Measurements from ENCODE around the gene USP17L5.
"Not testable (repeated sequence)": the region's sequence is repeated elsewhere in the genome, so short reads cannot be mapped to it uniquely, and the experiment has no call there.

The USP17L5 gene, protein sequence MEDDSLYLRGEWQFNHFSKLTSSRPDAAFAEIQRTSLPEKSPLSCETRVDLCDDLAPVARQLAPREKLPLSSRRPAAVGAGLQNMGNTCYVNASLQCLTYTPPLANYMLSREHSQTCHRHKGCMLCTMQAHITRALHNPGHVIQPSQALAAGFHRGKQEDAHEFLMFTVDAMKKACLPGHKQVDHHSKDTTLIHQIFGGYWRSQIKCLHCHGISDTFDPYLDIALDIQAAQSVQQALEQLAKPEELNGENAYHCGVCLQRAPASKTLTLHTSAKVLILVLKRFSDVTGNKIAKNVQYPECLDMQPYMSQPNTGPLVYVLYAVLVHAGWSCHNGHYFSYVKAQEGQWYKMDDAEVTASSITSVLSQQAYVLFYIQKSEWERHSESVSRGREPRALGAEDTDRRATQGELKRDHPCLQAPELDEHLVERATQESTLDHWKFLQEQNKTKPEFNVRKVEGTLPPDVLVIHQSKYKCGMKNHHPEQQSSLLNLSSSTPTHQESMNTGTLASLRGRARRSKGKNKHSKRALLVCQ

DNA sequence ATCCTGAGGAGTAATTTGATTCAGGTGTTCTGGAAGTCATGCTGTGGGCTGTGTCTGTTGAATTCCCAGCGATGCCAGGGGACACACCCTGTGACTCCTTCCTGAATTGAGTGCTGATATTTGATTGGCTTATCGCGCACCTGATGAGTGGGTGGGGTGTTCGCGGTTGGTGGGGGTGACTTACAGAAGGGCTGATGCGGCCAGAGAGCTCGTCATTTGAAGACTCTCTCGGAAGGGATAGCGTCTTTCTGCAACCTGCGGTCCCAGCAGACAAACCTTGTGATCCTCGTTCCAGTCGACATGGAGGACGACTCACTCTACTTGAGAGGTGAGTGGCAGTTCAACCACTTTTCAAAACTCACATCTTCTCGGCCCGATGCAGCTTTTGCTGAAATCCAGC is at the start of gene USP17L5:
Gene USP17L5, plus strand, starts transcription at position 301 of the 400 bp plus-strand sequence. Its CDS starts 0 bp downstream, at position 301.
- DNase-seq: not testable (repeated sequence)

DNA sequence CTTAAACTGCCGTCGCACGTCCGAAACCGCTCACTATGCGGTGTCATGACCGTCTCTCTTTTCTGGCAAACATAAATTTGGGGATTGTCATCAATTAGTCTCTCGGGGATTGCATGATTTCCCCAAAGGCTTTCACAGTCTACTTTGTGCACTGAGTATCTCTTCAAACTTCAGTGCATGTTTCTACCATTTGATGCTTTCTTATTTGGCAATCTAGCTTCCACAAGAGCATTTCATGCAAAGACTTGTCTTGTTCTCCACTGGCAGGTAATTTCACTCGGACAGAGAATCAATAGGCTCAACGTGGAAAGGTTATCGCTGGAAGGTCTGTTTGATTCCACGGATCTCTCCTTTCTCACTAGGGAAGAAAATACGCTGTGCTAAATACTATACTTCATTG is 15.0 kb upstream of the USP17L5 start:
- not testable (repeated sequence) for DNase-seq

DNA sequence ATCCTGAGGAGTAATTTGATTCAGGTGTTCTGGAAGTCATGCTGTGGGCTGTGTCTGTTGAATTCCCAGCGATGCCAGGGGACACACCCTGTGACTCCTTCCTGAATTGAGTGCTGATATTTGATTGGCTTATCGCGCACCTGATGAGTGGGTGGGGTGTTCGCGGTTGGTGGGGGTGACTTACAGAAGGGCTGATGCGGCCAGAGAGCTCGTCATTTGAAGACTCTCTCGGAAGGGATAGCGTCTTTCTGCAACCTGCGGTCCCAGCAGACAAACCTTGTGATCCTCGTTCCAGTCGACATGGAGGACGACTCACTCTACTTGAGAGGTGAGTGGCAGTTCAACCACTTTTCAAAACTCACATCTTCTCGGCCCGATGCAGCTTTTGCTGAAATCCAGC is 14.3 kb upstream of the USP17L5 start, which contains the start of gene USP17L24:
Gene USP17L24, plus strand, starts transcription at position 301 of the 400 bp plus-strand sequence. Its CDS starts 0 bp downstream, at position 301.
- DNase-seq: not testable (repeated sequence)

DNA sequence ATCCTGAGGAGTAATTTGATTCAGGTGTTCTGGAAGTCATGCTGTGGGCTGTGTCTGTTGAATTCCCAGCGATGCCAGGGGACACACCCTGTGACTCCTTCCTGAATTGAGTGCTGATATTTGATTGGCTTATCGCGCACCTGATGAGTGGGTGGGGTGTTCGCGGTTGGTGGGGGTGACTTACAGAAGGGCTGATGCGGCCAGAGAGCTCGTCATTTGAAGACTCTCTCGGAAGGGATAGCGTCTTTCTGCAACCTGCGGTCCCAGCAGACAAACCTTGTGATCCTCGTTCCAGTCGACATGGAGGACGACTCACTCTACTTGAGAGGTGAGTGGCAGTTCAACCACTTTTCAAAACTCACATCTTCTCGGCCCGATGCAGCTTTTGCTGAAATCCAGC is 9.6 kb upstream of the USP17L5 start, which contains the start of gene USP17L25:
Gene USP17L25, plus strand, starts transcription at position 301 of the 400 bp plus-strand sequence. Its CDS starts 0 bp downstream, at position 301.
- not testable (repeated sequence) for DNase-seq

DNA sequence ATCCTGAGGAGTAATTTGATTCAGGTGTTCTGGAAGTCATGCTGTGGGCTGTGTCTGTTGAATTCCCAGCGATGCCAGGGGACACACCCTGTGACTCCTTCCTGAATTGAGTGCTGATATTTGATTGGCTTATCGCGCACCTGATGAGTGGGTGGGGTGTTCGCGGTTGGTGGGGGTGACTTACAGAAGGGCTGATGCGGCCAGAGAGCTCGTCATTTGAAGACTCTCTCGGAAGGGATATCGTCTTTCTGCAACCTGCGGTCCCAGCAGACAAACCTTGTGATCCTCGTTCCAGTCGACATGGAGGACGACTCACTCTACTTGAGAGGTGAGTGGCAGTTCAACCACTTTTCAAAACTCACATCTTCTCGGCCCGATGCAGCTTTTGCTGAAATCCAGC is 4.8 kb upstream of the USP17L5 start, which contains the start of gene USP17L26:
Gene USP17L26, plus strand, starts transcription at position 301 of the 400 bp plus-strand sequence. Its CDS starts 0 bp downstream, at position 301.
- not testable (repeated sequence) for DNase-seq

DNA sequence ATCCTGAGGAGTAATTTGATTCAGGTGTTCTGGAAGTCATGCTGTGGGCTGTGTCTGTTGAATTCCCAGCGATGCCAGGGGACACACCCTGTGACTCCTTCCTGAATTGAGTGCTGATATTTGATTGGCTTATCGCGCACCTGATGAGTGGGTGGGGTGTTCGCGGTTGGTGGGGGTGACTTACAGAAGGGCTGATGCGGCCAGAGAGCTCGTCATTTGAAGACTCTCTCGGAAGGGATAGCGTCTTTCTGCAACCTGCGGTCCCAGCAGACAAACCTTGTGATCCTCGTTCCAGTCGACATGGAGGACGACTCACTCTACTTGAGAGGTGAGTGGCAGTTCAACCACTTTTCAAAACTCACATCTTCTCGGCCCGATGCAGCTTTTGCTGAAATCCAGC is 4.6 kb downstream of the USP17L5 start, which contains the start of gene USP17L27:
Gene USP17L27, plus strand, starts transcription at position 301 of the 400 bp plus-strand sequence. Its CDS starts 0 bp downstream, at position 301.
- not testable (repeated sequence) for DNase-seq

DNA sequence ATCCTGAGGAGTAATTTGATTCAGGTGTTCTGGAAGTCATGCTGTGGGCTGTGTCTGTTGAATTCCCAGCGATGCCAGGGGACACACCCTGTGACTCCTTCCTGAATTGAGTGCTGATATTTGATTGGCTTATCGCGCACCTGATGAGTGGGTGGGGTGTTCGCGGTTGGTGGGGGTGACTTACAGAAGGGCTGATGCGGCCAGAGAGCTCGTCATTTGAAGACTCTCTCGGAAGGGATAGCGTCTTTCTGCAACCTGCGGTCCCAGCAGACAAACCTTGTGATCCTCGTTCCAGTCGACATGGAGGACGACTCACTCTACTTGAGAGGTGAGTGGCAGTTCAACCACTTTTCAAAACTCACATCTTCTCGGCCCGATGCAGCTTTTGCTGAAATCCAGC is 9.4 kb downstream of the USP17L5 start, which contains the start of gene USP17L28:
Gene USP17L28, plus strand, starts transcription at position 301 of the 400 bp plus-strand sequence. Its CDS starts 0 bp downstream, at position 301.
- not testable (repeated sequence) for DNase-seq

DNA sequence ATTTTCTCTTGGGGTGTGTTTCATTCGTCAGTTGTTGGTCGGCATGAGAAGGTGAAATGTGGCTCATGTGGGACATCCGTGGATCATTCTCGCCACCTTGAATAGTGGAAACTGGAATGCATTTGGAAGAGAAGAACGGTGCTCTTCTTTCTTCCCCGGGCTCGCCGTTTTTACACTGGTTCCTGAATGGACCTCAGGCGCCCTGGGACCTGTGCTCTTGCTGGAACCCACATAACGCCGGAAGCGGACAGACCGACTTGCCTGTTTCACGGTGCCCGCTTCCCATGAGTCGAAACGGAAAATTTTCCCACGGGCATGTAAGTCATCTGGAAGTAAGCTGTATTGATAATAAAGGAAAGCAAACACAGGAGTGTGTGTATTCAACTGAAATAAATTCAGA is 11.7 kb downstream of the USP17L5 start:
- DNase-seq: not testable (repeated sequence)

DNA sequence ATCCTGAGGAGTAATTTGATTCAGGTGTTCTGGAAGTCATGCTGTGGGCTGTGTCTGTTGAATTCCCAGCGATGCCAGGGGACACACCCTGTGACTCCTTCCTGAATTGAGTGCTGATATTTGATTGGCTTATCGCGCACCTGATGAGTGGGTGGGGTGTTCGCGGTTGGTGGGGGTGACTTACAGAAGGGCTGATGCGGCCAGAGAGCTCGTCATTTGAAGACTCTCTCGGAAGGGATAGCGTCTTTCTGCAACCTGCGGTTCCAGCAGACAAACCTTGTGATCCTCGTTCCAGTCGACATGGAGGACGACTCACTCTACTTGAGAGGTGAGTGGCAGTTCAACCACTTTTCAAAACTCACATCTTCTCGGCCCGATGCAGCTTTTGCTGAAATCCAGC is 14.1 kb downstream of the USP17L5 start, which contains the start of gene USP17L29:
Gene USP17L29, plus strand, starts transcription at position 301 of the 400 bp plus-strand sequence. Its CDS starts 0 bp downstream, at position 301.
- not testable (repeated sequence) for DNase-seq

DNA sequence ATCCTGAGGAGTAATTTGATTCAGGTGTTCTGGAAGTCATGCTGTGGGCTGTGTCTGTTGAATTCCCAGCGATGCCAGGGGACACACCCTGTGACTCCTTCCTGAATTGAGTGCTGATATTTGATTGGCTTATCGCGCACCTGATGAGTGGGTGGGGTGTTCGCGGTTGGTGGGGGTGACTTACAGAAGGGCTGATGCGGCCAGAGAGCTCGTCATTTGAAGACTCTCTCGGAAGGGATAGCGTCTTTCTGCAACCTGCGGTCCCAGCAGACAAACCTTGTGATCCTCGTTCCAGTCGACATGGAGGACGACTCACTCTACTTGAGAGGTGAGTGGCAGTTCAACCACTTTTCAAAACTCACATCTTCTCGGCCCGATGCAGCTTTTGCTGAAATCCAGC is 23.6 kb downstream of the USP17L5 start, which contains the start of gene USP17L30:
Gene USP17L30, plus strand, starts transcription at position 301 of the 400 bp plus-strand sequence. Its CDS starts 0 bp downstream, at position 301.
- not testable (repeated sequence) for DNase-seq

DNA sequence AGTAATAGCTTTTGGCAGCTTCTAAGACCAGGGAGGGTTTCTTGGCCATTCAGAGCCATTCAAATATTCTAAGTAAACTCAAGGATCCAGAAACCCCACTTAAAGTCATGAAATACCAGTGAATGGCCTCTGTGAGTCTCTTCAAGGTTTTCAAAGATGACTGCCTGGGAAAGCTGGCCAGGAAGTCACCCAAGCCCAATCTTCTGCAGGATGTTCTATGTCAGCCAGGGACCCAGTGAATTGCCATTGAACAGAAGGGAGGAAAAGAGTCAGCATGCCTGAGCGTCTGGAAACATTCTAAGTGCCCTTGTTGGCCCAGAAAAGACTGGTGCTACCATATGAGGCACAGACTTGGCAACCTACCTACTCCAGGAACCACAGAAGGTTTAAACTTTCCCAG is 40.7 kb downstream of the USP17L5 start:
- not testable (repeated sequence) for DNase-seq

DNA sequence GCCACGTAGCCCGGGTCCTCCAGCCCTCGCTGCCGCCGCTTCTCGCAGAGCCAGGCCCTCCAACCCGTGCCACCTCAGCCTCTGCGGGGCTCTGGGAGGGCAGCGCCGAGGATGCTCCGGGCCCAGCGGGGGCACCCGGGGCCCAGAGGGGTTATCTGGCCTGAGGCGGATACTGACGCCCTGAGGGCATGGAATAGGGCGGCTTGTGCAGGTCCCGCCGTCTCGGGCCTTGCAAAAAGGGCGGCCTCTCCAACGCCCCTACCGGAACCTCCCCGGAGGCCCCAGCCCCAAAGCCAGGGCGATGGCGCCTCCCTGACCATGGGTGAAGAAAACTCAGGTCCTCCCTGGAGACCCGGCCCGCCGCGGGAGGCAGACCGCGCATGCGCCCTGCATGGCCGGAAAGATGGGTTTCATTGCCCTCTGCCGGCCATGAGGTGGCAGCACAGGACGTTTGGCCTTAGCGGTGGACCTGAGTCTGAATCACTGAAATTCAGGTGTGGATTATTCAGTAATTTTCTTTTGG is 41.9 kb downstream of the USP17L5 start:
- peak; percentile 57 to 59 for DNase-seq

DNA sequence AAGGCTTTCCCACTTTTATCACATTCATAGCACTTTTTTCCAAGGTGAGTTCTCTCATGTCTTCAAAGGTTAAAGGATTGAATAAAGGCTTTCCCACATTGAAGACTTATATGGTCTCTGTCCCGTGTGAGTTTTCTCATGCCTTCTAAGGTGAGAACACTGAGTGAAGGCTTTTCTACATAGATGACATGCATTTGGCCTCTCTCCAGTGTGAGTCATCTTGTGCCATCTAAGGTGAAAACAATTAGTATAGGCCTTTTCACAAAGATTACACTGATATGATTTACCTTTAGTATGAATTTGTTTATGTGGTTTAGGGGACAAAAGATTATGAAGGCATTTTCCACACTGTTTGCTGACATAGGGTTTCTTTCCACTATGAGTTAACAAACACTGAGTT is 44.9 kb downstream of the USP17L5 start:
- no peak for DNase-seq

DNA sequence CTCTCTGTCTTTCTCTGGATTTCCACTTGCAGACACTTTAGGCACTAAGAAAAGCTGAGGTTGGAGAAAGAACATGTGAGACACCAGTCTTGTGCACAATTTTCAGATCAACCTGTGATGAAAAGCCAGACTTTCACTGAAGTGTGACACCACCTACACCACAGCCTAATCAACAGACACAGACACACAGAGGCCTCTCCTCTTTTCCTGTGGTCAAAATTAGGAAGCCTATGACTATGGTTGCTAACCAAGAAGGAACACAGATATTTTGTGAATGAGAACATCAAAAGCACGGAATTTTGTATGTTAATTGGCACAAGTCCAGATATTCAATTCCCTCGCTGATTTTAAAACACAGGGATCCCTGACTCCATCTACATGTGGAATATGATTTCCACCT is 49.8 kb downstream of the USP17L5 start:
- not testable (repeated sequence) for DNase-seq
